Choroid plexus epithelial cell (primary cell): ENCODE measurements around the gene CFC1.
"Not testable (repeated sequence)": the region's sequence is repeated elsewhere in the genome, so short reads cannot be mapped to it uniquely, and the experiment has no call there.

Experiments
- DNase-seq: peaks from one replicate; pipeline ENCODE4 v3.0.0-alpha.2; 2010; ENCODE audit warnings: low read depth
- H3K4me3 ChIP-seq: 2 replicates; pipeline ENCODE4 v1.5.1; 2011; ENCODE audit warnings: low read depth, mild to moderate bottlenecking, control low read depth, low read length, moderate library complexity

The CFC1 gene

GRCh38 chr2:130588688-130589458 lies 10.5 kb downstream of the CFC1 start:
- DNase-seq, H3K4me3 ChIP-seq: not testable (repeated sequence)

- not testable (repeated sequence) for H3K4me3 ChIP-seq, DNase-seq
These were observed 14.6 kb downstream of the CFC1 start for GRCh38 chr2:130584726-130585125.

GRCh38 chr2:130583582-130583981 lies 15.8 kb downstream of the CFC1 start:
- H3K4me3 ChIP-seq, DNase-seq: not testable (repeated sequence)

- H3K4me3 ChIP-seq, DNase-seq: not testable (repeated sequence)
These were observed 16.4 kb downstream of the CFC1 start for GRCh38 chr2:130582970-130583369.

GRCh38 chr2:130581491-130581890 lies 17.9 kb downstream of the CFC1 start:
- DNase-seq, H3K4me3 ChIP-seq: not testable (repeated sequence)

- not testable (repeated sequence) for H3K4me3 ChIP-seq, DNase-seq
These were observed 20.3 kb downstream of the CFC1 start for GRCh38 chr2:130579121-130579520.

GRCh38 chr2:130577559-130577958 lies 21.8 kb downstream of the CFC1 start:
- DNase-seq, H3K4me3 ChIP-seq: not testable (repeated sequence)

GRCh38 chr2:130576209-130576784 lies 23.1 kb downstream of the CFC1 start:
- not testable (repeated sequence) for DNase-seq, H3K4me3 ChIP-seq

GRCh38 chr2:130574230-130574629 lies 25.1 kb downstream of the CFC1 start:
- DNase-seq, H3K4me3 ChIP-seq: not testable (repeated sequence)

- DNase-seq, H3K4me3 ChIP-seq: not testable (repeated sequence)
These were observed 27.4 kb downstream of the CFC1 start for GRCh38 chr2:130571929-130572328.

GRCh38 chr2:130566165-130566564 lies 33.2 kb downstream of the CFC1 start:
- H3K4me3 ChIP-seq, DNase-seq: not testable (repeated sequence)

GRCh38 chr2:130556441-130556840 lies 42.9 kb downstream of the CFC1 start:
- not testable (repeated sequence) for H3K4me3 ChIP-seq, DNase-seq

GRCh38 chr2:130554178-130554577 lies 45.2 kb downstream of the CFC1 start:
- not testable (repeated sequence) for DNase-seq, H3K4me3 ChIP-seq

- DNase-seq, H3K4me3 ChIP-seq: not testable (repeated sequence)
These were observed 49.9 kb downstream of the CFC1 start for GRCh38 chr2:130549475-130549874.

GRCh38 chr2:130548418-130548817 lies 51.0 kb downstream of the CFC1 start:
- DNase-seq, H3K4me3 ChIP-seq: not testable (repeated sequence)

GRCh38 chr2:130544978-130545377 lies 54.4 kb downstream of the CFC1 start:
- H3K4me3 ChIP-seq, DNase-seq: not testable (repeated sequence)

- not testable (repeated sequence) for DNase-seq, H3K4me3 ChIP-seq
These were observed 55.4 kb downstream of the CFC1 start for GRCh38 chr2:130543785-130544528.

GRCh38 chr2:130542789-130543188 lies 56.6 kb downstream of the CFC1 start:
- DNase-seq = not testable (repeated sequence)

More at GRCh38 chr2:130542789-130543188, 56.6 kb downstream of the CFC1 start:
- not testable (repeated sequence) for H3K4me3 ChIP-seq
